ENCODE measurements around the gene OOSP4A. TPM values are rescaled to one million over a fixed set of nuclear protein-coding genes. Genes with fewer than 3 reads are reported as not detected.
"Not testable (repeated sequence)": the region's sequence is repeated elsewhere in the genome, so short reads cannot be mapped to it uniquely, and the experiment has no call there.

OOSP4A gene
- total and polyA plus RNA-seq, 11 donors, result not detected

DNA sequence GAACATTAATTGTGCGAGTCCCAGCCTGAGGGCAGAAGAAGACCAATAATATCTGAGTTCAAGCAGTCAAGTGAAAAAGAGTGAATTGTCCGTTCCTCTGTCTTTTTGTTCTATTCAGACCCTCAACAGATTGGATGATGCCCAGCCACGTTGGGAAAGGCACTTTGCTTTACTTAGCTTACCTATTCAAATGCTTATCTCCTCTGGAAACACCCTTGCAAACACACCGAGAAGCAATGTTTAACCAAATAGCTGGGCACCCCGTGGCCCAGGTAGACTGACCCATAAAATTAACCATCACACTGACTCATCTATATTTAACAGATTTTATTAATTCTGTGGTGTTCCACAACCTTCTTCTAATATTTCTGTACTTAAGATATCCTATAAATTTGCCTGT lies 9.3 kb downstream of the OOSP4A start:
- no peaks in the 10 kb centered on the region for H3K27me3 ChIP-seq
- H3K4me3 ChIP-seq, result no peak overlapping the region
- no peaks in the 10 kb centered on the region for H3K9me3 ChIP-seq
- no peaks in the 10 kb centered on the region for H3K4me1 ChIP-seq
- no peaks in the 10 kb centered on the region for H3K36me3 ChIP-seq
- intact Hi-C loops (cut with DNase I), result no loop called here
- H3K27ac ChIP-seq, result no peak overlapping the region
- DNase-seq (no peak), ATAC-seq (no peak)
- WGBS, 4 donors, result 73 to 80% (median 76%) methylated on average over 5 of the region's 5 CpGs
- TF ChIP-seq, protein P1, sequence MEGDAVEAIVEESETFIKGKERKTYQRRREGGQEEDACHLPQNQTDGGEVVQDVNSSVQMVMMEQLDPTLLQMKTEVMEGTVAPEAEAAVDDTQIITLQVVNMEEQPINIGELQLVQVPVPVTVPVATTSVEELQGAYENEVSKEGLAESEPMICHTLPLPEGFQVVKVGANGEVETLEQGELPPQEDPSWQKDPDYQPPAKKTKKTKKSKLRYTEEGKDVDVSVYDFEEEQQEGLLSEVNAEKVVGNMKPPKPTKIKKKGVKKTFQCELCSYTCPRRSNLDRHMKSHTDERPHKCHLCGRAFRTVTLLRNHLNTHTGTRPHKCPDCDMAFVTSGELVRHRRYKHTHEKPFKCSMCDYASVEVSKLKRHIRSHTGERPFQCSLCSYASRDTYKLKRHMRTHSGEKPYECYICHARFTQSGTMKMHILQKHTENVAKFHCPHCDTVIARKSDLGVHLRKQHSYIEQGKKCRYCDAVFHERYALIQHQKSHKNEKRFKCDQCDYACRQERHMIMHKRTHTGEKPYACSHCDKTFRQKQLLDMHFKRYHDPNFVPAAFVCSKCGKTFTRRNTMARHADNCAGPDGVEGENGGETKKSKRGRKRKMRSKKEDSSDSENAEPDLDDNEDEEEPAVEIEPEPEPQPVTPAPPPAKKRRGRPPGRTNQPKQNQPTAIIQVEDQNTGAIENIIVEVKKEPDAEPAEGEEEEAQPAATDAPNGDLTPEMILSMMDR (IDR thresholded peaks at IDR 0.05), result no peak
- no peak for TF ChIP-seq POLR2A (IDR thresholded peaks at IDR 0.05)

DNA sequence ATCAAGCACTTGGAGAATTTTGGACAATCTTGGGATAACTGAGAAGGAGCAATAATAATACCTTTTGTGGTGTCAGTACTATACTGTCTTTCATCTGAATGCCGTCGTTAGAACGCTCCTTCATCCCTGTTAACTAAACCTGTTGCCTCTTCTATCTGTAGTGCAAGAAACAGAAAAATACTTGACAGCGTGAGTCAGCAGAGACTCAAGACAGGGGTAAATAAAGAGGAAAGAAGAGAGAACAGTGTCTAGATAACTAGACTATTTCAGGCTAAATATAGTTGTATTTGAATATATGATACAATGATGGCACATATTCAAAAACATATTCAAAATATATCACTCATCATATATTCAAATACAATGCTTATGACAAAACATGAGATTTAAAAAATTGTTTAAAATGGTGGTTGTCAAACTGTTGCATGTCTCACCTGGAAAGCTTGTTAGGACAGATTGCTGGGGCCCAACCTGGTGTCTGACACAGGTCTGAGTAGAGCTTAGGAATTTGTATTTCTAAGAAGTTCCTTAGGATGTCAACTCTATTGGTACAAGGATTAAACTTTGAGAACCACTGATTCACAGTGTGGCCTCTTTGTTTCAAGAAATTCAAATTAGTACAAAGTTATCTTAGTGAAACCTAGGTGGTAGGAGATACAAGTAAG lies 17.4 kb downstream of the OOSP4A start:
- ATAC-seq (no peak), DNase-seq (no peak)
- Histone ChIP-seq H3K27ac (no peak overlapping the region), H3K27me3 (no peaks in the 10 kb centered on the region), H3K4me3 (no peak overlapping the region), H3K9me3 (no peaks in the 10 kb centered on the region), H3K36me3 (no peaks in the 10 kb centered on the region), H3K4me1 (no peaks in the 10 kb centered on the region)
- intact Hi-C loops (cut with DNase I), result no loop called here
- 89 to 95% (median 92%) methylated on average over 4 of the region's 4 CpGs for WGBS, 4 donors
- no peak for TF ChIP-seq POLR2A (IDR thresholded peaks at IDR 0.05)
- TF ChIP-seq, protein P1 (IDR thresholded peaks at IDR 0.05), result no peak

DNA sequence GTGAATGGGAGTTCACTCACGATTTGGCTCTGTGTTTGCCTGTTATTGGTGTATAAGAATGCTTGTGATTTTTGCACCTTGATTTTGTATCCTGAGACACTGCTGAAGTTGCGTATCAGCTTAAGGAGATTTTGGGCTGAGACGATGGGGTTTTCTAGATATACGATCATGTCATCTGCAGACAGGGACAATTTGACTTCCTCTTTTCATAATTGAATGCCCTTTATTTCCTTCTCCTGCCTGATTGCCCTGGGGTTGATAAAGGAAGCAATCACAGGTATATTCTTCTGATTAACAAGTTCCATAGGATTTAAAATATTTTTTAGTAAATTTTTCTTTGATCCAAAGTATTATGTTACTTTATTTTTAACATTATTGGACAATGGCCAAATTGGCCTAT lies 18.2 kb downstream of the OOSP4A start:
- 66 to 70% (median 68%) methylated on average over 4 of the region's 4 CpGs for WGBS, 4 donors
- DNase-seq; H3K36me3 ChIP-seq; H3K9me3 ChIP-seq; ATAC-seq; H3K4me1 ChIP-seq; H3K27ac ChIP-seq; H3K4me3 ChIP-seq; intact Hi-C loops (cut with DNase I); H3K27me3 ChIP-seq: not testable (repeated sequence)

DNA sequence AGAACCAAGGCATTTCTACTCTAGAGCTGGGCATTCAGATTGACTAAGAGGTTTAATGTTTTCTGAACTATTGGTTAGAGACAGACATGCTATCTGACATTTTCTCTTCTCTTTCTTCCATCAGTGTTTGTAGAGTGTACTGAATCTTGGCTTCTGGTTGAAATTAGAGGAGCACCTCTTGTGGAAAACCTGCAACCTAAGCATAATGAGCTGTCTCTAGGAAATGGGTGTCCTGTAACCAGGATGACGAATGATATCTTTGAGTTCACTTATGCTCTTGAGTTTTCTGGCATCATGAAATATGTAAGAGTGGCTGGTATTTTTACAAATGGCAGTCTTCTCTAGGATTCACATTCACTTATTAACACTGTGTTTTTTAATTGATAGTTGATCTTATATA lies 19.4 kb downstream of the OOSP4A start:
- no peaks in the 10 kb centered on the region for H3K4me1 ChIP-seq
- H3K4me3 ChIP-seq, result no peak overlapping the region
- H3K9me3 ChIP-seq, result no peaks in the 10 kb centered on the region
- 59 to 69% (median 60%) methylated on average over 1 of the region's 1 CpG for WGBS, 4 donors
- intact Hi-C loops (cut with DNase I), result no loop called here
- no peaks in the 10 kb centered on the region for H3K27me3 ChIP-seq
- no peak overlapping the region for H3K27ac ChIP-seq
- H3K36me3 ChIP-seq, result no peaks in the 10 kb centered on the region
- TF ChIP-seq, protein P1 (IDR thresholded peaks at IDR 0.05), result no peak
- no peak for TF ChIP-seq POLR2A (IDR thresholded peaks at IDR 0.05)
- DNase-seq (no peak), ATAC-seq (no peak)

DNA sequence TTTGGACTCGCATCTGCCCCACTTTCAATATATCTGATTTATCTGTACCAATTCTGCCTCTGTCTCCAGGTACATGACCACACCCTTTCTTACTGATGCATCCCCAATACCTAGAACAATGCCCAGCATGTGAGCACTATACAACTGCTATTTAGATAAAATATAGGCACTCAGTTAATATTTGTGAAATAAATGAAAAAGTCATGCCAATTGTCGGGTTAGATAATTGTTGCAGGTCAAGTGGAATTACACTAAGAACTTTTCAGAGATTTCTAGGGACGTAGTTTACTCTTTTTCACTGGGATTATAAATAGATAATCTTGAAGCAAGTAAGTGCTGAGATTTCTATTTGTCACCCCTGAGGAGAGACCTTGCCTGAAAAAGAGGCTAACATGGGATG lies 20.5 kb downstream of the OOSP4A start:
- TF ChIP-seq POLR2A (IDR thresholded peaks at IDR 0.05), result no peak
- TF ChIP-seq, protein P1 (IDR thresholded peaks at IDR 0.05), result no peak
- 87 to 96% (median 89%) methylated on average over 3 of the region's 3 CpGs for WGBS, 4 donors
- H3K4me3 ChIP-seq, result no peak overlapping the region
- DNase-seq (no peak), ATAC-seq (no peak)
- H3K4me1 ChIP-seq, result no peaks in the 10 kb centered on the region
- intact Hi-C loops (cut with DNase I), result no loop called here
- H3K9me3 ChIP-seq, result peaks cover 0 to 7% (median 0%) of the 10 kb centered on the region in 12 donors
- H3K27me3 ChIP-seq, result no peaks in the 10 kb centered on the region
- H3K27ac ChIP-seq, result no peak overlapping the region
- H3K36me3 ChIP-seq, result no peaks in the 10 kb centered on the region
